GM10266 (cell line): ENCODE results near the gene NRK.

ENCODE experiments used
- DNase-seq: peaks from one replicate; pipeline ENCODE4 v3.0.0; 2012; ENCODE audit errors: extremely low spot score
- CTCF ChIP-seq: IDR thresholded peaks from 2 replicates; pipeline ENCODE4 v1.5.1; 2012; ENCODE audit warnings: mild to moderate bottlenecking, low read depth; ENCODE audit not compliant: control insufficient read depth, insufficient read depth; ENCODE audit errors: missing control alignments

Gene NRK

GRCh38 chrX:105894721-105895120 lies 72.4 kb downstream of the NRK start:
- TF ChIP-seq CTCF: no peak
- no peak for DNase-seq

GRCh38 chrX:105909576-105909975 lies 87.2 kb downstream of the NRK start:
- DNase-seq: no peak
- no peak for TF ChIP-seq CTCF

GRCh38 chrX:105910563-105911105 lies 88.3 kb downstream of the NRK start:
- no peak for TF ChIP-seq CTCF

GRCh38 chrX:105945266-105945665 lies 122.9 kb downstream of the NRK start:
- DNase-seq: no peak
- TF ChIP-seq CTCF: no peak

More at GRCh38 chrX:105910563-105911105, 88.3 kb downstream of the NRK start:
- no peak for DNase-seq

- no peak for TF ChIP-seq CTCF
- no peak for DNase-seq
These were observed 147.1 kb downstream of the NRK start for GRCh38 chrX:105969487-105969886.

GRCh38 chrX:105972690-105973386 lies 150.5 kb downstream of the NRK start:
- TF ChIP-seq CTCF: no peak
- no peak for DNase-seq

- TF ChIP-seq CTCF: no peak
- no peak for DNase-seq
These were observed 151.0 kb downstream of the NRK start for GRCh38 chrX:105973387-105973739.
